CD4-positive, CD25-positive, alpha-beta regulatory T cell (primary cell): ENCODE measurements around the gene OGDHL. TPM values are rescaled to one million over a fixed set of nuclear protein-coding genes. Genes with fewer than 3 reads are reported as not detected.

Experiments
- ATAC-seq, 2 donors: fragments of 150-1000 bp; cut with Tn5 transposase; one replicate each; pipeline ENCODE4 v1.10.0; 2021; ENCODE audit warnings: low read depth in 2 of 2, moderate number of reproducible peaks in 2 of 2, moderate library complexity in 1 of 2
- DNase-seq, 3 donors: peaks; one replicate each; pipeline versions ENCODE4 v3.0.0 to v3.0.0-alpha.2; 2012 to 2022; ENCODE audit warnings: mixed read lengths in 1 of 3
- H3K27ac ChIP-seq: one replicate; pipeline ENCODE4 v1.7.0; 2013; ENCODE audit warnings: mild to moderate bottlenecking, low read length; ENCODE audit not compliant: insufficient read depth, poor library complexity, severe bottlenecking
- H3K27me3 ChIP-seq: one replicate; pipeline ENCODE4 v1.7.0; 2013; ENCODE audit warnings: low read length; ENCODE audit not compliant: control insufficient read depth, insufficient read depth
- H3K36me3 ChIP-seq: one replicate; pipeline ENCODE4 v1.7.0; 2013; ENCODE audit warnings: mild to moderate bottlenecking, low read length, moderate library complexity; ENCODE audit not compliant: control insufficient read depth, insufficient read depth
- H3K4me1 ChIP-seq: 2 replicates; pipeline ENCODE4 v1.7.0; 2013; ENCODE audit warnings: mild to moderate bottlenecking, low read length; ENCODE audit not compliant: insufficient read depth, control insufficient read depth, poor library complexity, severe bottlenecking
- H3K4me3 ChIP-seq: one replicate; pipeline ENCODE4 v1.7.0; 2013; ENCODE audit warnings: low read depth, mild to moderate bottlenecking, low read length, moderate library complexity
- H3K9me3 ChIP-seq, 2 experiments: 1 replicate in 1 of 2; 2 replicates in 1 of 2; pipeline ENCODE4 v1.7.0; 2013; ENCODE audit warnings: low read length in 2 of 2, mild to moderate bottlenecking in 1 of 2, moderate library complexity in 1 of 2; ENCODE audit not compliant: control insufficient read depth in 2 of 2
- H3K27ac Mint-ChIP-seq, 3 donors: one replicate each; pipeline ENCODE4 v1.8.0; 2020 to 2022; ENCODE audit warnings: mild to moderate bottlenecking in 3 of 3, mixed read lengths in 3 of 3, moderate library complexity in 2 of 3
- H3K27me3 Mint-ChIP-seq: one replicate; pipeline ENCODE4 v1.8.0; 2022; ENCODE audit warnings: mild to moderate bottlenecking, mixed read lengths
- H3K36me3 Mint-ChIP-seq: one replicate; pipeline ENCODE4 v1.8.0; 2020; ENCODE audit warnings: mixed read lengths
- H3K4me1 Mint-ChIP-seq, 4 donors: one replicate each; pipeline ENCODE4 v1.8.0; 2020 to 2022; ENCODE audit warnings: mixed read lengths in 4 of 4, mild to moderate bottlenecking in 1 of 4
- H3K4me3 Mint-ChIP-seq, 4 donors: one replicate each; pipeline ENCODE4 v1.8.0; 2020 to 2022; ENCODE audit warnings: mild to moderate bottlenecking in 4 of 4, mixed read lengths in 4 of 4, moderate library complexity in 3 of 4
- H3K9me3 Mint-ChIP-seq, 7 donors: one replicate each; pipeline ENCODE4 v1.8.0; 2020 to 2022; ENCODE audit warnings: mixed read lengths in 7 of 7, mild to moderate bottlenecking in 3 of 7, moderate library complexity in 2 of 7
- polyA plus RNA-seq, 4 donors: library from polyadenylated mRNA; unstranded; fragments of 300-500 nt; fragmentation: Illumina TruSeq; gene quantifications; one replicate each; pipeline ENCODE4 v1.2.3, GENCODE V29; 2021
- total RNA-seq: library from RNA; stranded (reverse); gene quantifications from one replicate; pipeline ENCODE4 v1.2.3, GENCODE V29; 2022

OGDHL gene
- total and polyA plus RNA-seq, 5 donors from 2014 or later: not detected

DNA sequence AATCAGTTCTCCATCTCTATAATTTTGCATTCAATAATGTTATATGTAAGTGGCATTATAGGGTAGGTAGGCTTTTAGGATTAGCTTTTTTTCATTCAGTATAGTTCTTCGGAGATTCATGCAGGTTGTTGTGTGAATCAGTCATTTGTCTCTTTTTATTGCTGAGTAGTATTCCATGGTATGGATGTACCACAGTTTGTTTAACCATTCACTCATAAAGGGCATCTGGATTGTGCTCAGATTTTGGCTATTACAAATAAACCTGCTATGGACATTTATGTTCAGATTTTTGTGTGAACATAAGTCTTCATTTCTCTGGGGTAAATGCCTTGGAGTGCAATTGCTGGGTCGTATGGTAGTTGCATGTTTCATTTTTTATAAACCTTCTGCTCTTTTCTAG, 4.4 kb upstream of the OGDHL start:
- Histone ChIP-seq H3K9me3 (peaks cover 5 to 6% of the 10 kb centered on the region in 2 experiments), H3K4me3 (no peak overlapping the region), H3K4me1 (peaks cover 5% of the 10 kb centered on the region), H3K27ac (no peak overlapping the region), H3K36me3 (no peaks in the 10 kb centered on the region), H3K27me3 (peaks cover 4% of the 10 kb centered on the region)
- H3K4me3 Mint-ChIP-seq: no peak overlapping the region
- DNase-seq: no peak
- peaks cover 0 to 9% (median 5%) of the 10 kb centered on the region in 7 donors for H3K9me3 Mint-ChIP-seq
- peaks cover 48% of the 10 kb centered on the region for H3K27me3 Mint-ChIP-seq
- peaks cover 0 to 8% (median 3%) of the 10 kb centered on the region in 4 donors for H3K4me1 Mint-ChIP-seq
- no peaks in the 10 kb centered on the region for H3K36me3 Mint-ChIP-seq
- no peak for ATAC-seq
- no peak overlapping the region for H3K27ac Mint-ChIP-seq

DNA sequence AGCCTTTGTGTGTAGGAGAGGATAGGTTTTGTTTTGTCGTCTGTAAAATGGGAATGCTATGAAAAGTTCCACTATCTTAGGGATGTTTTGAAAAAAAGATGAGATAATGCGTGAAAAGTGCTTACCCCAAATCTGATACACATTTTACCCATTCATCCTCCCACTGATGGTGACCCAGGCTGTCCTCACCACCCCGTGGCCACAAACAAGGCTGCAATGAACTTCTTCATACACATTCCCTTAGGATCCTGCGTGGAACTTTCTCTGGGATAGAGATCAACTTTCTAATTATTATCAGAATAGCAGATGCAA, 399 bp upstream of the OGDHL start:
- no peak overlapping the region for H3K27ac ChIP-seq
- no peak for DNase-seq
- H3K27me3 ChIP-seq: peaks cover 4% of the 10 kb centered on the region
- H3K4me1 ChIP-seq: peaks cover 7% of the 10 kb centered on the region
- no peak overlapping the region for H3K4me3 ChIP-seq
- ATAC-seq: no peak
- Mint-ChIP-seq H3K4me3 (peak overlapping the region; percentile 18 to 41 (median 32)), H3K36me3 (no peaks in the 10 kb centered on the region), H3K9me3 (peaks cover 0 to 8% (median 5%) of the 10 kb centered on the region in 7 donors), H3K27me3 (peaks cover 25% of the 10 kb centered on the region), H3K4me1 (peaks cover 0 to 8% (median 3%) of the 10 kb centered on the region in 4 donors), H3K27ac (no peak overlapping the region)
- peaks cover 5 to 6% of the 10 kb centered on the region in 2 experiments for H3K9me3 ChIP-seq
- H3K36me3 ChIP-seq: no peaks in the 10 kb centered on the region

DNA sequence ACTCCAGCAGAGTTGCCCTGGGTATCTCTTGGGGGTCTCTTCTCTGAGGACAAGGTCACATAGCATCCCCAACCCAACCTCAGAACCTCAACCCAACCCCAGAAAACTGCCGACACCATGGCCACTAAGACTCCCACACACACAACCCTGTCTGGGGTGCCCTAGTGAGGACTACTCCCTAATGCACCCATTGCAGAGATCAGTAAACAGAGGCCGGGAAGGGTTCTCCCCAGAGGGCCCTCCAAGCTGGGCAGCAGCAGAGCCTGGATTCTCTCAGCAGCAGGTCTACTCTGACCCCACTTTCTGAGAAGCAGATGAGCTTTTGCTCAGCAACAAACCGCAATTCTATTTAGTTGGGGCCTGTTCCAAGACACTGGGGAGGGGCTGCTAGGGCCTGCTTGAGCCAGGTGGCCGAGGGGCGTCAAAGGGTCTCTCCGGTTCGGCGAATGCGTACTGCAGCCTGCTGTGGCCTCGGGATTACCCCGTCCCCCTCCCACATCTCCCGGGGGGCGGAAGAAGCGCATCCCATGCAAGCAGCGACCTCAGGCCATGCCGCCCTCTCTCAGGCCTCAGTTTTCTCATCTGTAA, 828 bp downstream of the OGDHL start:
- Mint-ChIP-seq H3K36me3 (no peaks in the 10 kb centered on the region), H3K4me3 (peak overlapping the region in 2 of 4 donors; percentile 5 to 54), H3K9me3 (peaks cover 0 to 4% (median 0%) of the 10 kb centered on the region in 7 donors), H3K4me1 (peaks cover 0 to 8% (median 3%) of the 10 kb centered on the region in 4 donors), H3K27ac (no peak overlapping the region), H3K27me3 (peaks cover 18% of the 10 kb centered on the region)
- Histone ChIP-seq H3K4me3 (no peak overlapping the region), H3K27ac (no peak overlapping the region), H3K4me1 (peaks cover 7% of the 10 kb centered on the region), H3K9me3 (peaks cover 2% of the 10 kb centered on the region in 2 experiments), H3K36me3 (no peaks in the 10 kb centered on the region), H3K27me3 (no peaks in the 10 kb centered on the region)
- no peak for DNase-seq
- no peak for ATAC-seq

DNA sequence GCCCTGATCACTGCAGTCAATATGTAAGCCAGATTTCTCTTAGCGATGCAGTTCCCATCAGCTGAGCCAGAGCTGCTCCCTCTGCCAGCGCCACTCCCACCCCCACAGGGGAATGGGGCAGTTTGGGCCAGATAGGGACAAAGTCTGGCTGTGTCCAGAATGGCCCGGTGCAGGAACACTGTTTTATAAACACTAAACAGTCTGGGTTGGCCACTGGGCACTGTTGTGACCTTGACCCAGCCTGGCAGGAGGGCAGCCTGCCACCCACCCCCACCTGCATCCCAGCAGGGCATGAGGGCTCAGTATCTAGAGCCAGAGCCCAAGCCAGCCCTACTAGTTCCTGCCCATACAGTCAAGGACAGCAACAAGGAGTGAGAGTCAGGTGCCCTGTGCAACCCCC, 1.3 kb downstream of the OGDHL start:
- Mint-ChIP-seq H3K27ac (no peak overlapping the region), H3K9me3 (peaks cover 0 to 4% (median 0%) of the 10 kb centered on the region in 7 donors), H3K4me1 (peaks cover 0 to 8% (median 3%) of the 10 kb centered on the region in 4 donors), H3K27me3 (peaks cover 18% of the 10 kb centered on the region), H3K36me3 (no peaks in the 10 kb centered on the region), H3K4me3 (peak overlapping the region in 1 of 4 donors; percentile 54)
- H3K4me3 ChIP-seq: no peak overlapping the region
- H3K36me3 ChIP-seq: no peaks in the 10 kb centered on the region
- peaks cover 7% of the 10 kb centered on the region for H3K4me1 ChIP-seq
- DNase-seq (no peak), ATAC-seq (no peak)
- no peak overlapping the region for H3K27ac ChIP-seq
- no peaks in the 10 kb centered on the region for H3K27me3 ChIP-seq
- no peaks in the 10 kb centered on the region for H3K9me3 ChIP-seq

DNA sequence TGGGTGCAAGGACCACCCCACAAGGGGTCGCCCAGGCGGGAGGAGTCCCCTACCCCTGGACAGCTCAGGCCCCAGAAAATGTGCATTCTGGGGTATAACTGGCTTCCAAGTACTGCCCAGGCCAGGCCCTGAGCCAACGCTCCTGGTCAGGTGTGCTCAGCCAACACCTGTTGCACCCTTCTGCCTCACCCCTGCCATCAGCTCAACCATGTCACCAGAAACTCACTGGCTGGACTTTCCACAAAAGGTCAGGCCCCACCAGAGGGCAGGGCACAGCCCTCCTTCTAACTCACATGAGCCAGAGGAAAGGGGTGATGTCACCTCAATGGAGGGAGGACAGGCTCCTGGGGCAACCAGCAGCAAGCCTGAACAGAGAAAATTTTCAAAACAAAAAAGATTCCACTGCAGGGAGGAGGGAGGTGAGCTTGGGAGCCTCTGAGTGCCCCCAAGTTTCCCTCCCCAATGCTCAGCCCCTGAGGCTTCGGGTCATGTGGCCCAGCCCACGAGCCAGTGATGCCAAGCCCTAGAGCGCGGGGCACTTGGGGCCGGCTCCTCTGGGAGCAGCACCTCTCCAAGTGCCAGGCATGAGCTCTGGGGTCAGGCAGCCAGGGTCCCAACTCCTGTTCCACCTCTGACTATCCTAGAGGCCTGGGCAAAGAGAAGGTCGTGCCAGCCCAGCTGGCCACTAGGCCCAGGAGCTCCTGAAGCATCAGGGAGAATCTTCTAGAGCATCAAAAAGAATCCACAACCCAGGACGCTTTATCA, 2.2 kb downstream of the OGDHL start:
- Histone ChIP-seq H3K36me3 (no peaks in the 10 kb centered on the region), H3K27me3 (no peaks in the 10 kb centered on the region), H3K9me3 (no peaks in the 10 kb centered on the region), H3K27ac (no peak overlapping the region), H3K4me3 (no peak overlapping the region), H3K4me1 (peaks cover 7% of the 10 kb centered on the region)
- DNase-seq (no peak), ATAC-seq (no peak)
- H3K36me3 Mint-ChIP-seq: no peaks in the 10 kb centered on the region
- no peak overlapping the region for H3K27ac Mint-ChIP-seq
- H3K4me1 Mint-ChIP-seq: peaks cover 0 to 8% (median 3%) of the 10 kb centered on the region in 4 donors
- H3K27me3 Mint-ChIP-seq: peaks cover 15% of the 10 kb centered on the region
- peaks cover 0 to 4% (median 0%) of the 10 kb centered on the region in 7 donors for H3K9me3 Mint-ChIP-seq
- H3K4me3 Mint-ChIP-seq: peak overlapping the region in 1 of 4 donors; percentile 84

DNA sequence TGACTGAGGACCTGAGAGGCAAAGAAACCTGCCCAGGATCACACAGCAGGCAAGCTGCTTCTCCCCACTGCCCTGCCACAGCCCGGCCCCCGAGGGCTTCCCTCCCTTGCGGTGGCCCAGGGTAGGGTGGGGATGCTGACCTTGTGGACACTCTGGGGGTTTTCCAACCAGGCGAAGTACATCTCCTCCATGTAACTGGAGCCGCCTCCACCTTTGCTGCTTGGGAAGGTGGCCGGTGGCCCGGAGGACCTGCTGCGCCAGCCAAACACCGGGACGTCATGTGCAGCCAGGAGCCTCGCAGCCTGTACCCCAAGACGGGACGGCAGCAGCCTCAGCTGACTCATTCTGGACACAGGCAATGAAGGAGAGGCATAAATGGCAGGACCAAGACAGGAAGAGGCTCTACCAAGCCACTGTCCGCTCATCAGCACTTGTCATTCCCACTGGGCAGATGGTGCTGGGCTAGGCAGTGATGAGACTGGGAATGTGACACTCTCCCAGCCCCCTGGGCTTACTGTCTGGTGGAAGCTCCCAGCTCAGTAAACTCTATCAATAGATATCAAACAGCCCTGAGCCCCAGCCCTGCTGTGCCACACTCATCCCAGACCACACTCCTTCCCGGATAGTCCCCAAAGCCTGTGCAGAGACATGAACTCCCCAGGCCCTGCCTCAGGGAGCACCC, 3.7 kb downstream of the OGDHL start:
- no peaks in the 10 kb centered on the region for H3K36me3 Mint-ChIP-seq
- Histone ChIP-seq H3K36me3 (no peaks in the 10 kb centered on the region), H3K9me3 (no peaks in the 10 kb centered on the region), H3K4me3 (no peak overlapping the region), H3K27ac (no peak overlapping the region), H3K27me3 (no peaks in the 10 kb centered on the region), H3K4me1 (peaks cover 7% of the 10 kb centered on the region)
- peaks cover 0 to 4% (median 0%) of the 10 kb centered on the region in 7 donors for H3K9me3 Mint-ChIP-seq
- H3K27me3 Mint-ChIP-seq: peaks cover 11% of the 10 kb centered on the region
- ATAC-seq (no peak), DNase-seq (no peak)
- peaks cover 0 to 8% (median 3%) of the 10 kb centered on the region in 4 donors for H3K4me1 Mint-ChIP-seq
- no peak overlapping the region for H3K27ac Mint-ChIP-seq
- no peak overlapping the region for H3K4me3 Mint-ChIP-seq

DNA sequence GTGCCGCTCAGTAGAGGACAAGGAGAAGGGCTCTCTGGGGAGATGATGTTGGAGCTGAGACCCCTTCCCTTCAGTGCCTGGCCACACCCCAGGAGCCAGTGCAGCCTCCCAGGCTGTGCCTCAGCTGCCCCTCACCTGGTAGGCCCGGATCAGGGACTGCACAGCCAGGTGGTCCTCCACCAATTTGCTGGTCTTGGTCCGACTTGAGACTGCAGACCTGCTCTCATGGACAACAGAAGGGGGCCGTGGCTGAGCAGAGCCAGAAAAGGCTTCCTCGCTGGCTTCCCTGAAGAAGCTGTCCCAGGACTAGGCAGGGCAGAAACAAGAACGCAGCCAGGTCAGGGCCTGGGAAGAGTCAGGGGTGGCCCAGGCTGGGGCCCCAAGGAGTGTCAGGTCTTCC, 5.5 kb downstream of the OGDHL start:
- Histone ChIP-seq H3K4me1 (peaks cover 3% of the 10 kb centered on the region), H3K36me3 (no peaks in the 10 kb centered on the region), H3K9me3 (no peaks in the 10 kb centered on the region), H3K27ac (no peak overlapping the region), H3K4me3 (no peak overlapping the region), H3K27me3 (no peaks in the 10 kb centered on the region)
- ATAC-seq (no peak), DNase-seq (no peak)
- Mint-ChIP-seq H3K4me3 (no peak overlapping the region), H3K27ac (no peak overlapping the region), H3K9me3 (no peaks in the 10 kb centered on the region), H3K36me3 (no peaks in the 10 kb centered on the region), H3K4me1 (no peaks in the 10 kb centered on the region), H3K27me3 (no peaks in the 10 kb centered on the region)
